Measurements from ENCODE around the gene WDFY1.
"Not testable (repeated sequence)": the region's sequence is repeated elsewhere in the genome, so short reads cannot be mapped to it uniquely, and the experiment has no call there.

Gene WDFY1

GRCh38 chr2:223957092-223957851 lies 12.1 kb upstream of the WDFY1 start, which contains the start of gene MRPL44:
TSS of gene MRPL44 (plus strand) at chr2:223957463. CDS start at chr2:223957473, 10 bp downstream.
- peak; percentile 97 for DNase-seq (ENCODE audit: low spot score)

- no peak for DNase-seq (ENCODE audit: low spot score)
Observed at GRCh38 chr2:223956300-223956699, 11.2 kb upstream of the WDFY1 start.

- DNase-seq (ENCODE audit: low spot score) = peak; percentile 35
Observed at GRCh38 chr2:223954401-223954800, 9.3 kb upstream of the WDFY1 start.

- DNase-seq (ENCODE audit: low spot score) = no peak
Observed at GRCh38 chr2:223952280-223952968, 7.3 kb upstream of the WDFY1 start.

- no peak for DNase-seq (ENCODE audit: low spot score)
Observed at GRCh38 chr2:223950448-223951347, 5.6 kb upstream of the WDFY1 start.

GRCh38 chr2:223949241-223949840 lies 4.2 kb upstream of the WDFY1 start:
- no peak for DNase-seq (ENCODE audit: low spot score)

- no peak for DNase-seq (ENCODE audit: low spot score)
Observed at GRCh38 chr2:223947711-223948205, 2.6 kb upstream of the WDFY1 start.

- no peak for DNase-seq (ENCODE audit: low spot score)
Observed at GRCh38 chr2:223945755-223946154, 620 bp upstream of the WDFY1 start.

- DNase-seq (ENCODE audit: low spot score) = no peak
Observed at GRCh38 chr2:223944166-223944702, 901 bp downstream of the WDFY1 start.

- DNase-seq (ENCODE audit: low spot score) = peak; percentile 43
Observed at GRCh38 chr2:223943561-223944008, 1.6 kb downstream of the WDFY1 start.

- DNase-seq (ENCODE audit: low spot score) = no peak
Observed at GRCh38 chr2:223943135-223943534, 2.0 kb downstream of the WDFY1 start.

GRCh38 chr2:223941579-223942277 lies 3.4 kb downstream of the WDFY1 start:
- DNase-seq (ENCODE audit: low spot score) = peak; percentile 70

GRCh38 chr2:223939438-223939837 lies 5.7 kb downstream of the WDFY1 start:
- not testable (repeated sequence) for DNase-seq (ENCODE audit: low spot score)

GRCh38 chr2:223937535-223937934 lies 7.6 kb downstream of the WDFY1 start:
- DNase-seq (ENCODE audit: low spot score) = no peak

GRCh38 chr2:223936862-223937326 lies 8.2 kb downstream of the WDFY1 start:
- no peak for DNase-seq (ENCODE audit: low spot score)

- no peak for DNase-seq (ENCODE audit: low spot score)
Observed at GRCh38 chr2:223935459-223936125, 9.5 kb downstream of the WDFY1 start.

- no peak for DNase-seq (ENCODE audit: low spot score)
Observed at GRCh38 chr2:223934870-223935269, 10.3 kb downstream of the WDFY1 start.

GRCh38 chr2:223932816-223933800 lies 12.0 kb downstream of the WDFY1 start:
- DNase-seq (ENCODE audit: low spot score) = no peak

All from AG08395 (cell line).